BLaER1 (cell line): ENCODE data around the gene ISCA2.
"Not testable (repeated sequence)": the region's sequence is repeated elsewhere in the genome, so short reads cannot be mapped to it uniquely, and the experiment has no call there.

Experiments
- H3K27ac ChIP-seq: shearing (Covaris generic); formaldehyde crosslinking; 2 replicates; pipeline ENCODE4 v1.8.1; 2022
- H3K27me3 ChIP-seq: shearing (Covaris generic); formaldehyde crosslinking; 2 replicates; pipeline ENCODE4 v1.8.1; 2022
- H3K36me3 ChIP-seq: shearing (Covaris generic); formaldehyde crosslinking; 2 replicates; pipeline ENCODE4 v1.8.1; 2022
- H3K4me1 ChIP-seq: shearing (Covaris generic); formaldehyde crosslinking; 2 replicates; pipeline ENCODE4 v1.8.1; 2022
- H3K4me2 ChIP-seq: shearing (Covaris generic); formaldehyde crosslinking; 2 replicates; pipeline ENCODE4 v1.8.1; 2022
- H3K4me3 ChIP-seq: shearing (Covaris generic); formaldehyde crosslinking; 2 replicates; pipeline ENCODE4 v1.8.1; 2022
- H3K9ac ChIP-seq: shearing (Covaris generic); formaldehyde crosslinking; 2 replicates; pipeline ENCODE4 v1.8.1; 2022
- H3K9me3 ChIP-seq: shearing (Covaris generic); formaldehyde crosslinking; 2 replicates; pipeline ENCODE4 v1.8.1; 2022
- H4K20me1 ChIP-seq: shearing (Covaris generic); formaldehyde crosslinking; 2 replicates; pipeline ENCODE4 v1.8.1; 2022
- Cebpa-rat ChIP-seq: shearing (Covaris generic); IDR thresholded peaks from 2 replicates; pipeline ENCODE4 v1.8.1; 2022

The ISCA2 gene

GRCh38 chr14:74525361-74525851 is 31.8 kb downstream of the ISCA2 start:
- Histone ChIP-seq H4K20me1 (no peaks in the 10 kb centered on the region), H3K9ac (no peak overlapping the region), H3K4me2 (peak overlapping the region; percentile 24; the same call in 1 of the 2 replicates), H3K27ac (no peak overlapping the region), H3K4me3 (no peak overlapping the region), H3K4me1 (peaks cover 26% of the 10 kb centered on the region), H3K27me3 (no peaks in the 10 kb centered on the region), H3K36me3 (no peaks in the 10 kb centered on the region), H3K9me3 (no peaks in the 10 kb centered on the region)
- TF ChIP-seq Cebpa-rat: no peak

DNA sequence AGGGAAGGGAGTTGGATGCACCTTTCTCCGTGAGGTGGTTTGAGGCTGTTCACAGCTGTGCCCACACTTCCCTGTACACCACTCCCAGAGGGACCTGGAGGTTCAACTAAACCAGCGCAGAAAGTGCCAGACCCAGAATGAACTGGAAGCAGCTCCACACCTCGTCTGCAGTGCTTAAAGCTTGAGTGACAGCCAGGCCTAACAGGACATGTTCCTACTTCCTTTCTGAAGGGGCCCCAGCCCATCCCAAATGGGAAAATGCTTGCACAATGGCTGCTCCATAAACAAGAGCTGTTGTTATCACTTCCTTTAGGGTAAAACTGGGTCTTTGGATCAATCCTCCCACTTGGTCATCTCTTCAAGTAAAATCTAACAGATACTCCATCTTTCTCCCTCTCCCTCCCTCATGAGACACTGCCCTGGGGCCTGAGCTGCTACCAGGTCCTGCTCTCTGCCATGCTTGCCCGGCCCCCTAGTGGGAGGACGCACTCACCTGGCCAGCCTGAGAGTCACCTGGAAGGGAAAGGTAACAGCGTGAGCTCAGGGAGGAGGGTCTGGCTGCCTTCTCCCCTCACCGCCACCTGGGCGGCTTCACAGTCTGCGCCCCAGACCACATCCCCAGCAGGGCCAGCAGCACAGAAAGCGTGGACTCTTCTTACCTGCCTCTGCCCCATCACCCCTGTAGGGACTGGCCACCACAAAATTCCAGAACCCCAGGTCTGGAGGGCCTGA is 33.5 kb downstream of the ISCA2 start:
- no peaks in the 10 kb centered on the region for H4K20me1 ChIP-seq
- H3K4me1 ChIP-seq: peaks cover 26% of the 10 kb centered on the region
- no peak overlapping the region for H3K27ac ChIP-seq
- H3K4me2 ChIP-seq: peak overlapping the region; percentile 20; the same call in 1 of the 2 replicates
- TF ChIP-seq Cebpa-rat: no peak
- no peak overlapping the region for H3K9ac ChIP-seq
- H3K27me3 ChIP-seq: no peaks in the 10 kb centered on the region
- H3K36me3 ChIP-seq: no peaks in the 10 kb centered on the region
- H3K4me3 ChIP-seq: no peak overlapping the region
- no peaks in the 10 kb centered on the region for H3K9me3 ChIP-seq

DNA sequence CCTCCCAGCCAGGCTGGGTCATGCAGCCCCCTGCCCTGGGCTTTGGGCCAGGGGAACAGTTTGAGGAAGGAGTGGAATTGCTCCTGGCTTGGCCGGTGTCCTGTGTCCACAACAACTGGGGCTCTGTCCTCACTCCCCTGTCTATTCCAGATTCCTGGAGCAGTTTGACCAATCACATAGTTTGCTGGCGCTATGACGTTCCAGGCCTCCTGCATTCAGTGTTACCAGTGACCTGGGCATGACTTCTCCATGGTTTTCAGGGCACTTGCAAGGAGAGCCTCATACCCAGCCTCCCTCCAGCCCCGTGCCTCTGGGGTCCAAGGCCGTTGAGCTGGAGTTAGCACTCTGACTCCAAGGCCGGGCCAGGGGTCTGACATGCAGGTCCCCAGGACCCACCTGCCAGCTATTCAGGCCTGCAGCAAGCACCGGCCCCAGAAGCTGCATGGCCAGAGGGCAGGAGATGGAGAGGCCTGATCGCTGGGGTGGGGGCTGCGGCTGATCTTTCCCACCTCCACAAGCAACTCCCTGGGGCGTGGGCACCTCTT is 34.2 kb downstream of the ISCA2 start:
- no peak overlapping the region for H3K4me3 ChIP-seq
- peaks cover 26% of the 10 kb centered on the region for H3K4me1 ChIP-seq
- H3K27ac ChIP-seq: no peak overlapping the region
- no peaks in the 10 kb centered on the region for H3K9me3 ChIP-seq
- H3K9ac ChIP-seq: no peak overlapping the region
- H3K27me3 ChIP-seq: no peaks in the 10 kb centered on the region
- H4K20me1 ChIP-seq: no peaks in the 10 kb centered on the region
- no peak for TF ChIP-seq Cebpa-rat
- H3K4me2 ChIP-seq: no peak overlapping the region
- H3K36me3 ChIP-seq: no peaks in the 10 kb centered on the region

DNA sequence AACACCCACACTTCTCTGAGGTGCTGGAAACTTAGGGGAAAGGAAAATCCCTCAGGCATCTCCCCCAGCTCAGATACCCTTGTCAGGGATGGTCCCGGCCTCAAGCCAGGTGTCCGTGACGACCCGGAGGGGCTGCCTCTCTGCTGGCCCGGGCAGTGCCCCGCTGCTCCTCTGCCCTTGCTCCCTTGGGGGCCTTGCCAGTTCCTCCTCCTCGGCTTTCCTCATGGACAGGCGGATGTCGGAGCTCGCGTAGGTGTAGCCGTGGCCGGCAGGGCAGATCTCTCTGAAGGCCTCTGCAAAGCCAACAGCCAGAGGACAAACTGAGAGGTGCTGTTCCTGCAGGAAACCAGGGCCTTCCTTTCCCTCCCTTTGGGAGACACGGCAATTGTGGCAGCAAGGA is 34.8 kb downstream of the ISCA2 start:
- Histone ChIP-seq H3K4me2 (no peak overlapping the region), H3K4me1 (peaks cover 29% of the 10 kb centered on the region), H3K27ac (no peak overlapping the region), H3K9ac (no peak overlapping the region), H3K27me3 (no peaks in the 10 kb centered on the region), H3K36me3 (no peaks in the 10 kb centered on the region), H4K20me1 (no peaks in the 10 kb centered on the region), H3K4me3 (no peak overlapping the region), H3K9me3 (no peaks in the 10 kb centered on the region)
- no peak for TF ChIP-seq Cebpa-rat

DNA sequence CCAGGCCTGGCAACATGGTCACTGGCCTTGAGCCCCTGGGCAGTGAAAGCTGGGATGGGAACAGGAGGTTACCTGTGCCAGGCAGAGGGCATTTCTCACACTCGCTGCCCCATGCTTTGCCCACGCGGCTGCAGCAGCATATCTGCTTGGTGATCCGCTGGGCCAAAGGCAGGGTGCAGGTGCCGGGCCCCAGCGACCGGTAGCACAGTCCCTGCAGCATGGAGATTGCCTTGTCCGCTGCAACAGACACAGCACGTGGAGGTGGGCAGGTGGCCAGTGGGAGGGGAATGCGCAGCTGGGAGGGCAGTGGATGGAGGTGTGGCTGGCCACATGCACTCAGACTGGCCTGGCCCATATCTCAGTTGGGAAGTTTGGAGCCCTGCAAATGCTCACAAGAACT is 35.3 kb downstream of the ISCA2 start:
- H3K9me3 ChIP-seq: no peaks in the 10 kb centered on the region
- H4K20me1 ChIP-seq: no peaks in the 10 kb centered on the region
- H3K9ac ChIP-seq: no peak overlapping the region
- H3K4me3 ChIP-seq: no peak overlapping the region
- H3K4me1 ChIP-seq: peaks cover 34% of the 10 kb centered on the region
- no peaks in the 10 kb centered on the region for H3K27me3 ChIP-seq
- no peaks in the 10 kb centered on the region for H3K36me3 ChIP-seq
- H3K27ac ChIP-seq: no peak overlapping the region
- TF ChIP-seq Cebpa-rat: no peak
- H3K4me2 ChIP-seq: no peak overlapping the region

DNA sequence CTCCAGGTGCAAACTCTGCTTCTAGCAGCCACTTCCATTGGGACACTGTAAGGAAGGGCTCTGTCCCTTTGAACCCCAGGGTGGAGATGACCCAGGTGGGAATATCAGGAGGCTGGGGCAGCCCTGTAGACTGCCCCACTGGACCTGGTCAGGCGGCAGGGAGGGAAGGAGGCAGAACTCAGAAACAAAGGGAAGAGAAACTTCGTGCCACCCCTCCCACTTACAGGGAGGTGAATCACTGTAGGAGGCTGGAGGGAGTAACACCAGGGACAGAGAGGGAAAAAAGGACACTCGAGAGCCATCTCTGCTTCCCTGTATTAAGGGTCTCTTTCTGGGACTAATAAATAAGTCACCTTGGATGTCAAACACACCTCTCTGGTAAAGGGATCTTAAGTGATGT is 37.4 kb downstream of the ISCA2 start:
- Histone ChIP-seq H3K36me3 (no peaks in the 10 kb centered on the region), H3K9ac (no peak overlapping the region), H3K4me2 (no peak overlapping the region), H3K4me3 (no peak overlapping the region), H3K27ac (no peak overlapping the region), H4K20me1 (no peaks in the 10 kb centered on the region), H3K4me1 (peaks cover 20% of the 10 kb centered on the region), H3K9me3 (no peaks in the 10 kb centered on the region), H3K27me3 (no peaks in the 10 kb centered on the region)
- TF ChIP-seq Cebpa-rat: no peak

DNA sequence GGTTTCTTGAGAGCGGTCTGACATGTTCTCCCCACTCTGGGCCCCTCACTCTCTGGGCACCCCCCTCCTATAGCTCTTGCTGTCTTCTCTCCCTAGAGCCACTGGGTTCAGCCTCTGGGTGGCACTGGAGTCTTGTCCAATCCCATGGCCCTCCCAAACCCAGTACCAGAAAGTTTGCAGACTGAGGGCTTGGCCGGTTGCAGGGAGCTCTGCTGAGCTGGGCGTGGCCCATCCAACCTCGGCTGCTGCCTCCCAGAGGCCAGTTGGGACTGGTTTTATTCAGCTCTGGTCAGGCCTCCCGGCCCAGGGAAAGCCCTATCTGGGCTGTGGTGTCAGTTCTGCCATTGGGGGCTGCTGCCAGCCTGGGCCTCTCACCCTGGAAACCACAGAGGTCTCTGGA is 37.9 kb downstream of the ISCA2 start:
- no peaks in the 10 kb centered on the region for H3K9me3 ChIP-seq
- no peak overlapping the region for H3K27ac ChIP-seq
- H3K4me1 ChIP-seq: peaks cover 17% of the 10 kb centered on the region
- H4K20me1 ChIP-seq: no peaks in the 10 kb centered on the region
- no peaks in the 10 kb centered on the region for H3K36me3 ChIP-seq
- no peak for TF ChIP-seq Cebpa-rat
- H3K9ac ChIP-seq: no peak overlapping the region
- H3K4me2 ChIP-seq: no peak overlapping the region
- H3K4me3 ChIP-seq: no peak overlapping the region
- no peaks in the 10 kb centered on the region for H3K27me3 ChIP-seq

DNA sequence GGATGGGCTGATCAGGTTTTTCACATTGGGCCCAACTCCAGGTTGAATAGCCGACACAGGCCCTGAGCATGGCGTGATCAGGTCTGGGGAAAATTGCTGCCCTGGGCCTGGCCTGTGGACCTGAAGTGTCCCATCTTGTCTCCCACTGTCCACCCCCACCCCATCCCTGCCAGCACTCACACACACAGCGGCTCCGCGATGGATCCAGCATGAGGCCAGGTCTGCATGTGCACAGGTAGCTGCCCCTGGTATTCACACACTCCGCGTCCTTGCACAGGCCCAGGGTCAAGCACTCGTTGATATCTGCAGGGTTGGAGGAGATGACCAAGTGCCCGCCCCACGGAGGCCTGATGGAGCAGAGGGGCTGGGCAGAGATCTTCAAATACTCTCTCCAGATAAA is 38.7 kb downstream of the ISCA2 start:
- H3K4me1 ChIP-seq: peaks cover 10% of the 10 kb centered on the region
- H3K27me3 ChIP-seq: no peaks in the 10 kb centered on the region
- no peak overlapping the region for H3K9ac ChIP-seq
- H3K9me3 ChIP-seq: no peaks in the 10 kb centered on the region
- no peaks in the 10 kb centered on the region for H4K20me1 ChIP-seq
- H3K36me3 ChIP-seq: no peaks in the 10 kb centered on the region
- no peak overlapping the region for H3K4me3 ChIP-seq
- TF ChIP-seq Cebpa-rat: no peak
- no peak overlapping the region for H3K27ac ChIP-seq
- no peak overlapping the region for H3K4me2 ChIP-seq

- no peaks in the 10 kb centered on the region for H3K27me3 ChIP-seq
- peaks cover 13% of the 10 kb centered on the region for H3K4me1 ChIP-seq
- H3K36me3 ChIP-seq: no peaks in the 10 kb centered on the region
- no peak overlapping the region for H3K27ac ChIP-seq
- H3K4me3 ChIP-seq: no peak overlapping the region
- TF ChIP-seq Cebpa-rat: no peak
- H3K9ac ChIP-seq: no peak overlapping the region
- no peaks in the 10 kb centered on the region for H3K9me3 ChIP-seq
- H4K20me1 ChIP-seq: no peaks in the 10 kb centered on the region
- H3K4me2 ChIP-seq: no peak overlapping the region
Observed at GRCh38 chr14:74533576-74533975, 40.0 kb downstream of the ISCA2 start.

DNA sequence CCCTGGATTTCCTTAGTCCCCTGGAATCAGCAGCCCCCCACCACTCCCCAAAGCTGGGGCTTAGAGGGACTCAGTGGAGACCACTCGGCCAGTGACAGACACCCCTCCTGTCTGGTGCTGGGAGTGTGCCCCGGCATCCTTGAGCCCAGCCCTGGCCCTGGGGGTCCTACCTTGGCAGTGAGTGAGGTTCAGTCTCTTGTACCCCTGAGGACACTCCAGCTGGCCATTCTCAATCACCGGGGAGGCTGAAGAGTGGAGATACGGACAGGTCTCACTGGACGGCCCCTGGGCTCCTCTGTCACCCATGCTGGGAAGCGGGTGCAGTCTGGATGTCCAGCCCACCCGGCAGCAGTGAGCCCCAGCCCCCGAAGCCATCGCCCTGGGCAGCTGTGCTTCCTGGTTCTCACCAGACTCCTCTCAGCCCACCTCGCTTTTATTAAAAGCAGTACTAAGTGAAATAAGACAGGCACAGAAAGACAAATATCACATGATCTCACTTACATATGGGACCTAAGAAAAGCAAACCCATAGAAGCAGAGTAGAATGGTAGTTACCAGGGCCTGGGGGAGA is 42.3 kb downstream of the ISCA2 start:
- no peak for TF ChIP-seq Cebpa-rat
- Histone ChIP-seq H3K9me3 (no peaks in the 10 kb centered on the region), H3K27ac (no peak overlapping the region), H3K4me1 (peaks cover 19% of the 10 kb centered on the region), H3K4me2 (no peak overlapping the region), H3K4me3 (no peak overlapping the region), H3K9ac (no peak overlapping the region), H4K20me1 (no peaks in the 10 kb centered on the region), H3K27me3 (no peaks in the 10 kb centered on the region), H3K36me3 (no peaks in the 10 kb centered on the region)

DNA sequence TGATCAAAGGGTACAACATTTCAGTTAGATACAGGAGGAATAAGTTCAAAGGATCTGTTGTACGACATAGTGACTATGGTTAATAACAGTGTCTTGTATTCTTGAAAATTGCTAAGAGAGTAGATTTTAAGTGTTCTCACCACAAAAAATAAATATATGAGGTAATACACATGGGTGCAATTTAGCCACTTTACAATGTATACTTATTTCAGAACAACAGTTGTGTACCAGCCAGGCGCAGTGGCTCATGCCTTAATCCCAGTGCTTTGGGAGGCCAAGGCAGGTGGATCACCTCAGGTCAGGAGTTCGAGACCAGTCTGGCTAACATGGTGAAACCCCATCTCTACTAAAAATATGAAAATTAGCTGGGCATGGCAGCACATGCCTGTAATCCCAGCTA is 42.8 kb downstream of the ISCA2 start:
- H3K27me3 ChIP-seq, H3K9ac ChIP-seq, H3K9me3 ChIP-seq, H3K4me2 ChIP-seq, H3K36me3 ChIP-seq, H4K20me1 ChIP-seq, H3K4me3 ChIP-seq, H3K27ac ChIP-seq: not testable (repeated sequence)
- peaks cover 19% of the 10 kb centered on the region for H3K4me1 ChIP-seq
